ENCODE measurements around the gene CEBPG. TPM values are rescaled to one million over a fixed set of nuclear protein-coding genes. Genes with fewer than 3 reads are reported as not detected.

The CEBPG gene
- total RNA-seq, 4 donors from 2014 or later: 22.4 to 66.7 (median 46.9) TPM

DNA sequence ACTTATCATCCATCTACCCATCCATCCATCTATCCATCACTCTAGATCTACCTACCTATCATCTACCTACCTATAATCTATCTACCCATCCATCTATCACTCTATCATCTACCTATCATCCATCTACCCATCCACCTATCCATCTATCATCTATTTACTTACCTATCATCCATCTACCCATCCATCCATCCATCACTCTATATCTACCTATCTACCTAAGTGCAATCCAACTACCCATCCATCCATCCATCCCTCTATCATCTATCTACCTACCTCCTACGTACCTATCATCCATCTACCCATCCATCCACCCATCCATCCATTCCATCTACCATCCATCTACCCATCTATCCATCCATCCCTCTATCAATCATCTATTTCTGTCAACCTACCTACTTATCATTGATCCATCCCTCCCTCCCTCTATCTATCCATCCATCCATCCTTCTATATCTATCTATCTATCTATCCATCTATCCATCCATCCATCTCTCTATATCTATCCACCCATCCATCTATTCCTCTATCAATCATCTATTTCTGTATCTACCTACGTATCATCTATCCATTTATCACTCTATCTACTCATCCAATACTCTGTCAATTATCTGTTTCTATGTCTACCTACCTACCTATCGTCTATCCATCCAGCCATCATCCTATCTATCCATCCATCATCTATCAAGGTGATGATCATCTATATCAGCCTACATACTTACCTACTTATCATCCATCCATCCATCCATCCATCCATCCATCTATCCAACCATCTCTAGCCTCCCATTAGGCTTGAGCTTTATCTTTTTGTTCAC lies 49.1 kb downstream of the CEBPG start:
- H3K4me1 ChIP-seq: no peaks in the 10 kb centered on the region
- no peak for DNase-seq
- no peaks in the 10 kb centered on the region for H3K9me3 ChIP-seq
- H3K27ac ChIP-seq: no peak overlapping the region
- in situ Hi-C loops (cut with MboI; ENCODE audit: low pct_ligation_motif_present in 1 of 4, low pct_unique_long_range_greater_than_20kb in 1 of 4, low sequenced_read_pairs in 3 of 4): loop anchor here in 2 of 4 donors (10.0 kb wide), 1 partner anchor 352 kb away; no protein-coding TSS in a partner anchor
- TF ChIP-seq EP300 (IDR thresholded peaks at IDR 0.05; ENCODE audit: low read depth): no peak
- TF ChIP-seq, protein P1, sequence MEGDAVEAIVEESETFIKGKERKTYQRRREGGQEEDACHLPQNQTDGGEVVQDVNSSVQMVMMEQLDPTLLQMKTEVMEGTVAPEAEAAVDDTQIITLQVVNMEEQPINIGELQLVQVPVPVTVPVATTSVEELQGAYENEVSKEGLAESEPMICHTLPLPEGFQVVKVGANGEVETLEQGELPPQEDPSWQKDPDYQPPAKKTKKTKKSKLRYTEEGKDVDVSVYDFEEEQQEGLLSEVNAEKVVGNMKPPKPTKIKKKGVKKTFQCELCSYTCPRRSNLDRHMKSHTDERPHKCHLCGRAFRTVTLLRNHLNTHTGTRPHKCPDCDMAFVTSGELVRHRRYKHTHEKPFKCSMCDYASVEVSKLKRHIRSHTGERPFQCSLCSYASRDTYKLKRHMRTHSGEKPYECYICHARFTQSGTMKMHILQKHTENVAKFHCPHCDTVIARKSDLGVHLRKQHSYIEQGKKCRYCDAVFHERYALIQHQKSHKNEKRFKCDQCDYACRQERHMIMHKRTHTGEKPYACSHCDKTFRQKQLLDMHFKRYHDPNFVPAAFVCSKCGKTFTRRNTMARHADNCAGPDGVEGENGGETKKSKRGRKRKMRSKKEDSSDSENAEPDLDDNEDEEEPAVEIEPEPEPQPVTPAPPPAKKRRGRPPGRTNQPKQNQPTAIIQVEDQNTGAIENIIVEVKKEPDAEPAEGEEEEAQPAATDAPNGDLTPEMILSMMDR (IDR thresholded peaks at IDR 0.05): no peak
- TF ChIP-seq POLR2AphosphoS5 (IDR thresholded peaks at IDR 0.05): no peak
- TF ChIP-seq POLR2A (IDR thresholded peaks at IDR 0.05): no peak
- no peak overlapping the region for H3K4me3 ChIP-seq
- WGBS, 2 donors (ENCODE audit: low coverage in 1 of 2): 92 to 94% methylated on average over 3 of the region's 3 CpGs
- no peaks in the 10 kb centered on the region for H3K36me3 ChIP-seq
- intact Hi-C loops (cut with DNase I; ENCODE audit: low total_unique reads): no loop called here
- no peaks in the 10 kb centered on the region for H3K27me3 ChIP-seq

DNA sequence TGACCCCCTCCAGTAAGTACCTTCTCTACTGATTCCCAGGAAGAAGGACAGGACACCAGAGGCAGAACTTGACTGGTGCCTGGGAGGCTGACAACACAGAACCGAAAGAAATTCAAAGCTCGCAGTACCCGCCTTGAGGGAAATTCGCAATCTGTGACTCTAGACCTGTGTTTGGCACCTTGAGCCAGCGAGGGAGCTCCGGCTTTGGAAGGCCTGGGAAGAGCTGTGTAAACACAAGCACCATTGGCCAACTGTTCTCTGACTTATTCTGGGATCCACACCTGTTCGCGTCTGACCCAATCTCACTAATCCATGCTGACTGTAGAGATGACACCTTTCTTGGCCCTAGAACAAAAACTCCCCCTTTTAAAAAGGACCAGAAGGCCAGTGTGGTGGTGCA lies 50.7 kb downstream of the CEBPG start:
- intact Hi-C loops (cut with DNase I; ENCODE audit: low total_unique reads): no loop called here

DNA sequence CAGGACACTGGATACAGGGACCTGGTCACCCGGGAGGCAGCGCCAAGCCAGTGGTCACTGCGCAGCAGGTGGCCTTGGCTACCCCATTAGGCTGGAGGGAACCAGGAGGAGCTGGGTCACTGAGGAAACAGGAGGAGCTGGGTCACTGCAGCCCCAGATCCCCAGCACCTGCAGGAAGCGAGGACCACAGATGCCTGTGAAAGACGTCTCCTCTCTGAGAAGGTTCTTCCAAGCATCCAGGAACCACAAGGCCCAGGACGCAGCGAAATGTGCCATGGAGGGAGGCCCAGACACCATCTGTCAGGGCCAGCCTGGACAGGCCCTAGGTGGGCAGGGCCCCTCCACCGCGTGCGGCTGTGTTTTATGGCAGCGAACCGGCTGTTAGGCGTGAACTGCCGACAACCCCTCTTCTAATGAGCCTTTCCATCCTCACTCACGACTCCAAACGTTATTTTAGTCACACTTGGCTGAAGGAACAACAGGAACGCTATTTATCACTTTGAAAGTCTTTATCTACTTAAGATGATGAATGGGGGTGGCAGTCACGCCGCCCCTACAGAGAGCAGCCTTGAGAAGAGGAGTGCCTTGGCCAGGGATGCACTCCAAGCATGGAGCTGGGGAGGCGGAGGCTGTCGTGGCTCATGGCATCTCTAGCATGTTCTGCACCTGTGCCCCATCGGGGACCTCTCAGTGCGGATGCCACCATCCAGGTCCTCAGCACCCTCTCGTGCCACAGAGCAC lies 53.3 kb downstream of the CEBPG start:
- H3K27ac ChIP-seq: no peak overlapping the region
- WGBS, 2 donors (ENCODE audit: low coverage in 1 of 2): 85 to 90% methylated on average over 2 to 24 of the region's 24 CpGs
- no peaks in the 10 kb centered on the region for H3K4me1 ChIP-seq
- no peak for DNase-seq
- H3K4me3 ChIP-seq: no peak overlapping the region
- TF ChIP-seq, protein P1 (IDR thresholded peaks at IDR 0.05): no peak
- TF ChIP-seq EP300 (IDR thresholded peaks at IDR 0.05; ENCODE audit: low read depth) (no peak), POLR2AphosphoS5 (IDR thresholded peaks at IDR 0.05) (no peak), POLR2A (IDR thresholded peaks at IDR 0.05) (no peak)
- H3K36me3 ChIP-seq: no peaks in the 10 kb centered on the region
- in situ Hi-C loops (cut with MboI; ENCODE audit: low pct_ligation_motif_present in 1 of 4, low pct_unique_long_range_greater_than_20kb in 1 of 4, low sequenced_read_pairs in 3 of 4) (loop anchor here (5.0 to 25.0 kb wide), 5 partner anchors 336 to 686 kb away; no protein-coding TSS in a partner anchor), intact Hi-C loops (cut with DNase I; ENCODE audit: low total_unique reads) (no loop called here)
- H3K9me3 ChIP-seq: no peaks in the 10 kb centered on the region
- no peaks in the 10 kb centered on the region for H3K27me3 ChIP-seq

More for the DNA sequence above, 50.7 kb downstream of the CEBPG start:
- Histone ChIP-seq H3K4me1 (no peaks in the 10 kb centered on the region), H3K27me3 (no peaks in the 10 kb centered on the region), H3K4me3 (no peak overlapping the region), H3K36me3 (no peaks in the 10 kb centered on the region), H3K27ac (no peak overlapping the region), H3K9me3 (no peaks in the 10 kb centered on the region)
- in situ Hi-C loops (cut with MboI; ENCODE audit: low pct_ligation_motif_present in 1 of 4, low pct_unique_long_range_greater_than_20kb in 1 of 4, low sequenced_read_pairs in 3 of 4): loop anchor here in 2 of 4 donors (10.0 kb wide), 1 partner anchor 351 kb away; no protein-coding TSS in a partner anchor
- DNase-seq: no peak
- whole genome bisulfite sequencing, 2 donors (ENCODE audit: low coverage in 1 of 2): 73 to 93% methylated on average over 3 to 8 of the region's 8 CpGs
- TF ChIP-seq EP300 (IDR thresholded peaks at IDR 0.05; ENCODE audit: low read depth): no peak
- TF ChIP-seq POLR2AphosphoS5 (IDR thresholded peaks at IDR 0.05): no peak
- TF ChIP-seq POLR2A (IDR thresholded peaks at IDR 0.05): no peak
- TF ChIP-seq, protein P1 (IDR thresholded peaks at IDR 0.05): no peak

Measured in transverse colon (tissue), 4 donors.